Fibroblast of villous mesenchyme (primary cell): Measurements from ENCODE around the gene TMEM130. TPM values are rescaled to one million over a fixed set of nuclear protein-coding genes. Genes with fewer than 3 reads are reported as not detected.

Experiments
- DNase-seq: peaks from one replicate; pipeline ENCODE4 v3.0.0-alpha.2; 2010; ENCODE audit warnings: low read depth
- H3K4me3 ChIP-seq: 2 replicates; pipeline ENCODE4 v1.5.1; 2011; ENCODE audit warnings: low read depth, mild to moderate bottlenecking, low read length
- total RNA-seq: library from RNA; depleted of rRNA; stranded (reverse); fragments of >200 nt; gene quantifications from 2 replicates; pipeline ENCODE4 v1.2.3, GENCODE V29; 2012
- TF ChIP-seq, protein P1 (sequence below): IDR thresholded peaks from 2 replicates; pipeline ENCODE4 v1.5.1; 2012; ENCODE audit warnings: low read depth, mild to moderate bottlenecking, low read length; ENCODE audit not compliant: insufficient read depth

TMEM130 gene
- total RNA-seq, 1 donor, result 1.3 TPM

- H3K4me3 ChIP-seq, result no peak overlapping the region
- DNase-seq, result no peak
- TF ChIP-seq, protein P1, sequence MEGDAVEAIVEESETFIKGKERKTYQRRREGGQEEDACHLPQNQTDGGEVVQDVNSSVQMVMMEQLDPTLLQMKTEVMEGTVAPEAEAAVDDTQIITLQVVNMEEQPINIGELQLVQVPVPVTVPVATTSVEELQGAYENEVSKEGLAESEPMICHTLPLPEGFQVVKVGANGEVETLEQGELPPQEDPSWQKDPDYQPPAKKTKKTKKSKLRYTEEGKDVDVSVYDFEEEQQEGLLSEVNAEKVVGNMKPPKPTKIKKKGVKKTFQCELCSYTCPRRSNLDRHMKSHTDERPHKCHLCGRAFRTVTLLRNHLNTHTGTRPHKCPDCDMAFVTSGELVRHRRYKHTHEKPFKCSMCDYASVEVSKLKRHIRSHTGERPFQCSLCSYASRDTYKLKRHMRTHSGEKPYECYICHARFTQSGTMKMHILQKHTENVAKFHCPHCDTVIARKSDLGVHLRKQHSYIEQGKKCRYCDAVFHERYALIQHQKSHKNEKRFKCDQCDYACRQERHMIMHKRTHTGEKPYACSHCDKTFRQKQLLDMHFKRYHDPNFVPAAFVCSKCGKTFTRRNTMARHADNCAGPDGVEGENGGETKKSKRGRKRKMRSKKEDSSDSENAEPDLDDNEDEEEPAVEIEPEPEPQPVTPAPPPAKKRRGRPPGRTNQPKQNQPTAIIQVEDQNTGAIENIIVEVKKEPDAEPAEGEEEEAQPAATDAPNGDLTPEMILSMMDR, result no peak
Measured at GRCh38 chr7:98887038-98887437, 17.2 kb upstream of the TMEM130 start.

GRCh38 chr7:98884416-98884815 is 14.6 kb upstream of the TMEM130 start:
- H3K4me3 ChIP-seq, result no peak overlapping the region
- DNase-seq, result no peak
- TF ChIP-seq, protein P1, result no peak

- H3K4me3 ChIP-seq, result no peak overlapping the region
- no peak for DNase-seq
- TF ChIP-seq, protein P1, result no peak
Measured at GRCh38 chr7:98881561-98882315, 11.9 kb upstream of the TMEM130 start.

DNA sequence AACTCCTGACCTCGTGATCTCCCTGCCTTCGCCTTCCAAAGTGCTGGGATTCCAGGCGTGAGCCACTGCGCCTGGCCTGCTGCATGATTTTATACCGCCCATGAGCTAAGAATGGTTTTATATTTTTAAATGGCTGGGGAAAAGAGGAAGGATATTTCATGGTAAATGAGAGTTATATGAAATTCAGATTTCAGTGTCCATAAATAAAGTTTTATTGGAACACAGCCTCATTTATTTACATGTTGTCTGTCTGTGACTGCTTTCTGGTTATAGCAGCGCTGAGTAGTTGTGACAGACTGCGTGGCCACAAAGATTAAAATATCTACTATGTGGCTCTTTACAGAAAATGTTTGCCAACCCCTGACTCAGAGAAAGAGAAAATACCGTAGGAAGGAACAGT is 10.7 kb upstream of the TMEM130 start:
- no peak overlapping the region for H3K4me3 ChIP-seq
- no peak for DNase-seq
- TF ChIP-seq, protein P1, result no peak

- DNase-seq, result no peak
- peak overlapping the region; percentile 96 for H3K4me3 ChIP-seq
- TF ChIP-seq, protein P1, result no peak
Measured at GRCh38 chr7:98879979-98880315, 10.1 kb upstream of the TMEM130 start.

GRCh38 chr7:98879198-98879978 is 9.6 kb upstream of the TMEM130 start:
- TF ChIP-seq, protein P1, result peak; percentile 22
- peak overlapping the region; percentile 96 for H3K4me3 ChIP-seq
- DNase-seq, result peak; percentile 24
